Keratinocyte (primary cell): ENCODE measurements around the gene THUMPD3.

Experiments
- CTCF ChIP-seq, 3 experiments: IDR thresholded peaks in 1 of 3; conservative IDR thresholded peaks in 1 of 3; optimal IDR thresholded peaks in 1 of 3; 2 replicates in 2 of 3; 3 replicates in 1 of 3; pipeline versions ENCODE3 to v1.5.1; 2011; ENCODE audit warnings: low read length in 3 of 3, mild to moderate bottlenecking in 3 of 3, moderate library complexity in 2 of 3, control low read depth in 1 of 3, inconsistent platforms in 1 of 3; ENCODE audit not compliant: insufficient read depth in 2 of 3; ENCODE audit errors: extremely low read depth in 1 of 3
- EZH2 ChIP-seq: IDR thresholded peaks from one replicate; pipeline ENCODE4 v1.6.1; 2012; ENCODE audit warnings: inconsistent platforms, mild to moderate bottlenecking, low read length, moderate library complexity

- TF ChIP-seq CTCF (optimal IDR thresholded peaks at IDR 0.05 in 1 of 3, IDR thresholded peaks at IDR 0.05 in 1 of 3, conservative IDR thresholded peaks at IDR 0.05 in 1 of 3; ENCODE audit: extremely low read depth in 1 of 3, insufficient read depth in 2 of 3, low read length in 3 of 3) (no peak), EZH2 (no peak)
Measured at GRCh38 chr3:9401986-9402385, 39.1 kb downstream of the THUMPD3 start.
